ENCODE results near the gene TMEM150A.
A peak's percentile ranks its signal among the peaks of the same experiment; 100 is the strongest.
"Not testable (repeated sequence)": the region's sequence is repeated elsewhere in the genome, so short reads cannot be mapped to it uniquely, and the experiment has no call there.

Gene TMEM150A

GRCh38 chr2:85611705-85612587 is 9.4 kb upstream of the TMEM150A start, which contains the start of gene C2orf68:
TSS of gene C2orf68 (minus strand) at chr2:85612066. CDS start at chr2:85611984, 82 bp downstream.
- peak; percentile 86 to 93 for DNase-seq

DNA sequence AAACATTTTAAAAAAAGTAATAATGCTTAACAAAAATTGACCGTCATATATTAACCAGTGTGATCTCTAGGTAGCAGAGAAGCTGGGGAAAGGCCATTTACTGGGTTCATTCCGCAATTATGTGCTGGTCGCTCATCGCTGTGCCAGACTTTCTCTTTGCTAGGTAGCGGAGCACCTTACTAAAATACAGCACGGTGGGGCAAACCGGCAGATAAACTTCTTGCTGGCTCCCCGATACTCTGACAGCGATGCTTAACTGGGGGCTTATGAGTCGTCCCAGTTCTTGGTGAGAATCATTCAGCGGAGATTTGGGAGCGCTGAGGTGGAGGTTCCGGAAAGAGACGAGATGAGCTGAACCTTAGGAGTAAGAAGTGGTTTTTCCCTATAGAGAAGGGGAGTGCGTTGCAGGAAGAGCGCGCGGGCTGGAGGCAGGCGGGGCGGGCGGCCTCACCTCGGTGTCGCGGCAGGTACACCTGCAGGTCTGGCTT is 8.8 kb upstream of the TMEM150A start:
- no peak for DNase-seq

- no peak for DNase-seq
Measured at GRCh38 chr2:85607268-85608215, 5.0 kb upstream of the TMEM150A start.

GRCh38 chr2:85606116-85606455 is 3.6 kb upstream of the TMEM150A start:
- DNase-seq: no peak

DNA sequence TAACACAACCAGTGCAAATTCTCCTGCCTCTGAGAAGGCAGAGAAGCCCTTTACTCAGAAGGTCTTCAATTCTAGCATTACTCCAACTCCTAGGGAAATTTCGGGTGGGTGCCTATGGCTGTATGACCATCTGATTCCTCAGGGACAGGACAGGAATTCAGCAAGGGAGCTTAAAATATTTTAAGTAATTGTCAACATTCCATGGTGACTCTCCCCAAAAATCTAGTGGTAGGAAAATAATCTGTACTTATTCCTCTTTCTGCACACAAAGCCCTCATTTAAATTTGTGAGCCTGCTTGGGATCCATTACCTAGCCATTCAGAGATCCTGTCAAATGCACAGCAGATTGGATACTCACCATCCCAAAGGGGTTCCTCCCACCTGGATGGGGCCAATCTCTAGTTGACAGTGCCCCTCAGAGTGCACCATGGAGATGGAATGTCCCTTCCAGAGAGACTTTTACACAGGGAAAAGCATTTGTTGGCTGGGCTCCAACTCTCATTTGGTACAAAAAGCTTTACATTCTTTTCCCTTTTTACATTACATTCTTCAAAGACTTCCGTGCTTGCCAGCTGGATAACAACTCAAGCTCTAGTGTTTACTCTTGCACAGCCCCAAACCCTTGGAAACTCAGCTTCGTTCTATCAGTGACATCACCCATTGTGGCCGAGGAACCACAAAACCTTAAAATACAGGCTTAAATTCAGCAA is 3.1 kb upstream of the TMEM150A start:
- DNase-seq: no peak

- no peak for DNase-seq
Measured at GRCh38 chr2:85604568-85605339, 2.3 kb upstream of the TMEM150A start.

- DNase-seq: not testable (repeated sequence)
Measured at GRCh38 chr2:85604133-85604444, 1.6 kb upstream of the TMEM150A start.

DNA sequence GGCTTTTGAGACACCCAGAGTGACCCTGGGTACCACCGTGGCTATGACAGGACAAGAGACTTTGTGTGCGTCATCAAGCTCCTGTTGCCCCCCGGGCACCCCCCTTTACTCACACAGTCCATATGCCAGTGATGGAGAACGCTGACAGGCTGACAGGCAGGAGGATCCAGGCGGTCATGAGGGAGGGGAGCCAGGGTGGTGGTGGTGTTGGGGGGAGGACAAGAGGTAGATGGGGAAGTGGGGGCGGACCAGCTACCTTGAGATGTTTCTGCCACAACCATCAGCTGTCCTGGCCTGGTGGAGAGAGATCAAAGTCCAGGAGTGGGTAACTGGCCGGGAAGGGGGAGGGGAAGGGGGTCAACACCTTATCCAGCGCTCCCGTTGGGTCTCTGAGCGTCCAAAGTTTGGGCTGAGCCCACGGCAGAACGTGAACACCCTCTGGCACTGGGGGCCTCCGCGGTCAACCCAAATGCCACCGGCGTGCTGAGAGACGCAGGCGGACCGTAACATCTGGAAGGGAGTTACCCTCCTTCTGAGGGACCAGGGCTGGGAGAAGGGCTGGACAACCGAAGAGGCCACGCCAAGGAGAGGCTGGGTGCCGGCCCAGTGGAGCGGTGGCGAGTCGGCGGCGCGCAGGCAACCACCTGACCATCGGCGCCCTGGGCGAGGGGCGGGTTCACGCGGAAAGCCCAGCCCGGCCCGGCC is 575 bp downstream of the TMEM150A start:
- DNase-seq: peak in 1 of 2 experiments; percentile 57

DNA sequence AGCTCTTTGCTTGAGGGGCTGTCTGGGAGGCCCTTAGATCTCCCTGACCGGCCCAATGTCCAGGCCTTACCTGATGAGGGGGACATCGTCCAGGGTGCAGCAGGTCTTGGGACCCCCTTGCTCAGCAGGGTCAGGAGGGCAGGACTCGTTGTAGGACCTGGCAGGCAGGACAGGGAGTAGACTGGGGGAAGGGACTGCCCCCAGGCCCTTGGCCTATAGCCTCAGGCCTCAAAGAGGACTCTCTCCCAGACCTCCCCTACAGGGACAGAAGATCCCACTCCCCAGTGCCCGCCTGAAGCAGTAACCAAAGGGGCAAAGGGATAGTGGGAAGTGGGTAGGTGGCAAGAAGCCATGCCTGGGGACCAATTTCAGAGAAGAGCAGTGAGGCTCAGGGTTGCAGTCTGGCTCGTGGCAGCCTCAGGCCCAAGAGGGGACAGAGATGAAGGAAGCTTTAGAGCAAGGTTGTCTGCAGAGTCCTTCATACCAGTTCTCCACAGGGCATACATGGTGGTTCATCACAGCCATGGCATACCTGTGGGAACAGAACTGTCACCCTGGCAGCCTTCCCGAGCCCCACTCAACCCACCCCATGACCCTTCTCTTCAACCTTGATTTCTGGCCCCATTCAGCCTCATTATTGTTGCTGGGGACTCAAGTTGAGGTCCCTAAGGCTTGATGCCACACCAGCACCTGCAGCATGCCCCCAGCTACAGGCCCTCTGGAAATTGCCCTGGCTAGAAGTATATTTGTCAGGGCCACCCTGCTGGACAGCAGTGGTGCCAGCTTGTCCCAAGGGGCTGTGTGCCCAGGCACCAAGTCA is 1.3 kb downstream of the TMEM150A start:
- no peak for DNase-seq

DNA sequence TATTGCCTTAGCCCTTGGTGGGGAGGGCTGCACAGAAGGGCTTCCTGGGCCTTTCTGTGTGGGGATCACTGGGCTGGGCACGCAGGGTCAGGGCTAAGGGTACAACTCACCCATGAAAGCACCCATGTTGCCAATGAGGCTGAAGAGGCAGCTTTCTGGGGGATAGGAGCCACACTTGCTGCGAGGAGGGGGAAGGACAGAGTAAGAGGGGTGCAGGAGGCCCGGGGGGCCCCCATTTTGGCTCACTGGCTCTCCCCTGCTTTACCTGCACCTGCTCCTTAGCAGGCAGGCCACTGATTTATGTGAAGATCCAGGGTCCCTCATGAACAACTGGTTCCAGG is 2.3 kb downstream of the TMEM150A start:
- no peak for DNase-seq

GRCh38 chr2:85599468-85600234 is 2.8 kb downstream of the TMEM150A start:
- DNase-seq: no peak

- DNase-seq: no peak
Measured at GRCh38 chr2:85598594-85599340, 3.7 kb downstream of the TMEM150A start.

- DNase-seq: no peak
Measured at GRCh38 chr2:85597241-85597640, 5.3 kb downstream of the TMEM150A start.

- no peak for DNase-seq
Measured at GRCh38 chr2:85596486-85597143, 5.9 kb downstream of the TMEM150A start.

DNA sequence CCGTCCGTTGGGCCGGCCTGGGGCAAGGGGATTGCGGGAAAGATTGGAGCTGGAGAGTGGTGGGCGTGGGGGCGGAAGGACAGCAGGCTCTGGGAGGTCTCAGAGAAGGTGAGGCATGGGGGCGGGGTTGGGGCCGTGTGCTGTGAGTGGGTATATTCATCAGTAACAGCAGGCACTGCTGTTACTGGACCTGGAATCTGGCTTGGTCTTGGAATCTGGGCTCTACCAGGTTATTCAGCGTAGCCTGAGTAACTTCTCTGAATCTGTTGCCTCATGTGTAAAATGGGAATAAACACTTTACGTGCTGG is 6.5 kb downstream of the TMEM150A start:
- no peak for DNase-seq

DNA sequence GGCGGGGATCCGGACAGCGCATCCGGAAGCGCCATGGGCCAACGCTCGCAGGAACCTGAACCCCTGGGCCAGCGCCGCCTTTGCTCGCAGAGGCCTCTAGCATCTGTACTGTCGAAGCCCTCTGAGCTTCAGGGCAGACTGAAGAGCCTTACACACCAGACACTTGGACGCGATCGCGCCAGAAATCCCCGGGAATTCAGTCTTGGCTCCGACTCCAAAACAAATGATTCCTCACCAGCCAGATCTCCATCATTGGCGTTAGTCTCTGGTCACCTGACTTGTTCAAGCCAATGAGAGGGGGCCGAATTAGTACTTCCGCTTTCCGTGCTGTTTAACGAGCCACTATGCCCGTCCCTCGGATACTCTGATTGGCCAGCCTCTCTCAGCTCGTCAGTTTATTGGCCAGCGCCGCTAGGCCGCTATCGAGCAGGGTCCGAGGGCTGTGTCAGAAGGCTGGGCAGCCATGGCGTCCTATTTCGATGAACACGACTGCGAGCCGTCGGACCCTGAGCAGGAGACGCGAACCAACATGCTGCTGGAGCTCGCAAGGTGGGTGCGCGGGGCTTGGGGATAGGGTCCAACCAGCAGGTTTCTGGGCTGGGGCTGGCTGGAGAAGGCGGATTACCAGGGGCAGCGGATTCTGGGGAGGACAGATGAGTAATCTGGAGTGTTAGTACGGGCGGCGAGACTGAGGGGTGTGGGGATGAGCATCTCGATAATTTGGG is 7.0 kb downstream of the TMEM150A start, which contains the start of gene RNF181:
TSS of gene RNF181 (plus strand) at position 445 of the 725 bp plus-strand sequence. CDS start at position 464, 19 bp downstream.
- DNase-seq: peak; percentile 97 to 98

- DNase-seq: no peak
Measured at GRCh38 chr2:85594715-85595300, 7.7 kb downstream of the TMEM150A start.

- DNase-seq: no peak
Measured at GRCh38 chr2:85593023-85593422, 9.5 kb downstream of the TMEM150A start.
